Immature natural killer cell (primary cell): ENCODE measurements around the gene NRGN. TPM values are rescaled to one million over a fixed set of nuclear protein-coding genes. Genes with fewer than 3 reads are reported as not detected.
A peak's percentile ranks its signal among the peaks of the same experiment; 100 is the strongest.

ENCODE experiments used
- DNase-seq, 3 donors: peaks; one replicate each; pipeline ENCODE4 v3.0.0; 2022; ENCODE audit warnings: mixed read lengths in 1 of 3
- H3K27ac Mint-ChIP-seq, 6 donors: one replicate each; pipeline ENCODE4 v1.8.0; 2020; ENCODE audit warnings: mixed read lengths in 6 of 6, mild to moderate bottlenecking in 5 of 6, inconsistent platforms in 4 of 6, moderate library complexity in 3 of 6
- H3K27me3 Mint-ChIP-seq, 3 donors: one replicate each; pipeline ENCODE4 v1.8.0; 2020 to 2021; ENCODE audit warnings: low read depth in 3 of 3, mild to moderate bottlenecking in 3 of 3, mixed read lengths in 3 of 3, moderate library complexity in 3 of 3, inconsistent platforms in 1 of 3
- H3K36me3 Mint-ChIP-seq, 3 donors: one replicate each; pipeline ENCODE4 v1.8.0; 2020; ENCODE audit warnings: mixed read lengths in 3 of 3, inconsistent platforms in 2 of 3, mild to moderate bottlenecking in 2 of 3
- H3K4me1 Mint-ChIP-seq, 2 donors: one replicate each; pipeline ENCODE4 v1.8.0; 2020; ENCODE audit warnings: inconsistent platforms in 2 of 2, mild to moderate bottlenecking in 2 of 2, mixed read lengths in 2 of 2, moderate library complexity in 1 of 2
- H3K4me3 Mint-ChIP-seq, 5 donors: one replicate each; pipeline ENCODE4 v1.8.0; 2020; ENCODE audit warnings: mild to moderate bottlenecking in 5 of 5, mixed read lengths in 5 of 5, inconsistent platforms in 3 of 5, moderate library complexity in 3 of 5
- H3K9me3 Mint-ChIP-seq, 6 donors: one replicate each; pipeline ENCODE4 v1.8.0; 2020; ENCODE audit warnings: mild to moderate bottlenecking in 6 of 6, mixed read lengths in 6 of 6, inconsistent platforms in 4 of 6, moderate library complexity in 3 of 6
- polyA plus RNA-seq, 3 donors: library from polyadenylated mRNA; unstranded; fragments of 300-500 nt; fragmentation: Illumina TruSeq; gene quantifications; one replicate each; pipeline ENCODE4 v1.2.3, GENCODE V29; 2021

Gene NRGN
- polyA plus RNA-seq, 3 donors from 2014 or later, result 0.82 to 11.6 (median 3.0) TPM

- Mint-ChIP-seq H3K27ac (no peak overlapping the region), H3K9me3 (no peaks in the 10 kb centered on the region), H3K4me1 (no peaks in the 10 kb centered on the region), H3K36me3 (no peaks in the 10 kb centered on the region), H3K4me3 (no peak overlapping the region), H3K27me3 (peaks cover 7 to 16% (median 12%) of the 10 kb centered on the region in 3 donors)
- no peak for DNase-seq
Measured at GRCh38 chr11:124725719-124726105, 14.0 kb upstream of the NRGN start.

DNA sequence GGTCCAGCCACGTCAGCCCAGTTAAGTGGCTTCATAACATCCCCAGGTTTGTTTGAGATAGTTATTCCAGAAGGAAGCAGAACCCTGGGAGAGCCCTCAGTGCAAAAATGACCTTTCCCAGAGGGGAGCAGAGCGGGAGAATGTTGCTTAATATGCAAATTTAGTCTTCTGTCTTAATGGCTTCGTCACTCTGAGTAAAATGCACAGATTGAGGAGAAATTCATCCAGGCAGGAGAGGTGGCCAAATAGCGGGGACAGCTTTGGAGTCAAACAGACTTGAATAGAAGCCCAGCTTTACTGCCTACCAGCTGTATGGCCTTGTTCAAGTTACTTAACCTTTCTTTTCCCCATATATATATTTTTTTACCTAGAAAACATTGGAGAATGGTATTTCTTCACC lies 12.3 kb upstream of the NRGN start:
- H3K27me3 Mint-ChIP-seq, result peaks cover 7 to 15% (median 9%) of the 10 kb centered on the region in 3 donors

GRCh38 chr11:124728134-124728533 lies 11.6 kb upstream of the NRGN start:
- Mint-ChIP-seq H3K4me3 (no peak overlapping the region), H3K36me3 (no peaks in the 10 kb centered on the region), H3K27ac (no peak overlapping the region), H3K27me3 (peaks cover 4 to 12% (median 9%) of the 10 kb centered on the region in 3 donors), H3K4me1 (no peaks in the 10 kb centered on the region), H3K9me3 (no peaks in the 10 kb centered on the region)
- no peak for DNase-seq

More for the DNA sequence above, 12.3 kb upstream of the NRGN start:
- H3K4me1 Mint-ChIP-seq, result no peaks in the 10 kb centered on the region
- no peak overlapping the region for H3K27ac Mint-ChIP-seq
- no peaks in the 10 kb centered on the region for H3K36me3 Mint-ChIP-seq
- no peaks in the 10 kb centered on the region for H3K9me3 Mint-ChIP-seq
- H3K4me3 Mint-ChIP-seq, result no peak overlapping the region
- no peak for DNase-seq

DNA sequence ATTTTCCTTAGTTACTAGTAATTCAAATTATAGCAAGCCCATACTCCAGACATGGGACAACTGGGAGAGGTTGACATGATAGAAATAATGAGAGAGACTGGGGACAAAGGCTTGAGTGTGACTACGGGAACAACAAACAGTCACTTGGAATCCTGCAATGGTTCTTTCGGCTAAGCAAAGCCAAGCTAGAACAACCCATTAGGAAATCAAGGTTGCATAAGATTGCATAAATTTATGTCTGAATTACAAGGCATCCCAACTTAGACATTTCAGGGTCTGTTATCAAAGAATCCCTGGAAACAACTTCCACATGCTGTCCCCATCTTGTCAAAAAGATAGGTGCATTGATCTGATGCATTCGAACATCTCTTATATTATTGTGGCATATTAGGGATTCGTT lies 10.2 kb upstream of the NRGN start:
- no peak for DNase-seq
- H3K4me1 Mint-ChIP-seq, result no peaks in the 10 kb centered on the region
- no peaks in the 10 kb centered on the region for H3K9me3 Mint-ChIP-seq
- H3K4me3 Mint-ChIP-seq, result no peak overlapping the region
- no peaks in the 10 kb centered on the region for H3K36me3 Mint-ChIP-seq
- peaks cover 2 to 9% (median 7%) of the 10 kb centered on the region in 3 donors for H3K27me3 Mint-ChIP-seq
- no peak overlapping the region for H3K27ac Mint-ChIP-seq

DNA sequence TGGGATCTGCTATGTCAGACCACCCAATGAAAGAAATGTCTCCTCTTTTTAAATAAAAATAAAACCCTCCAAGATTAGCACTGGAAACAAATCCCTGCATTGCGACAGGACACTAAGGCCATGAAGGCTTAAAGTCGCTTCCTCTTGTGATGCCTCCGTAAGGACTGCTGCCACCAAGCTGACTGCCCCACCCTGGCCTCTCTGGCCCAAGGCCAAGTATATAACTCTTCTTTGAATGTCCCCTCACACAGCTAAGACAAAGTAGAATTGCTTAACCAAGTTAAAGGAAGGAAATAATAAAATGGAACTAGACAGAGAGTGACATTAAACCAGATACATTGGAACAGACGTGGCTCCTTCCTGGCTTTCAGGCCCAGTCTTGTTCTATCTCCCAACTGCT lies 7.5 kb upstream of the NRGN start:
- H3K36me3 Mint-ChIP-seq, result no peaks in the 10 kb centered on the region
- no peak for DNase-seq
- no peaks in the 10 kb centered on the region for H3K9me3 Mint-ChIP-seq
- H3K4me3 Mint-ChIP-seq, result no peak overlapping the region
- no peaks in the 10 kb centered on the region for H3K4me1 Mint-ChIP-seq
- H3K27ac Mint-ChIP-seq, result no peak overlapping the region
- peaks cover 3 to 4% (median 3%) of the 10 kb centered on the region in 3 donors for H3K27me3 Mint-ChIP-seq

GRCh38 chr11:124736736-124737135 lies 3.0 kb upstream of the NRGN start:
- H3K27me3 Mint-ChIP-seq, result peaks cover 3 to 15% (median 8%) of the 10 kb centered on the region in 3 donors
- H3K4me3 Mint-ChIP-seq, result no peak overlapping the region
- H3K36me3 Mint-ChIP-seq, result no peaks in the 10 kb centered on the region
- H3K27ac Mint-ChIP-seq, result no peak overlapping the region
- no peaks in the 10 kb centered on the region for H3K9me3 Mint-ChIP-seq
- H3K4me1 Mint-ChIP-seq, result peaks cover 18 to 20% of the 10 kb centered on the region in 2 donors
- DNase-seq, result no peak

DNA sequence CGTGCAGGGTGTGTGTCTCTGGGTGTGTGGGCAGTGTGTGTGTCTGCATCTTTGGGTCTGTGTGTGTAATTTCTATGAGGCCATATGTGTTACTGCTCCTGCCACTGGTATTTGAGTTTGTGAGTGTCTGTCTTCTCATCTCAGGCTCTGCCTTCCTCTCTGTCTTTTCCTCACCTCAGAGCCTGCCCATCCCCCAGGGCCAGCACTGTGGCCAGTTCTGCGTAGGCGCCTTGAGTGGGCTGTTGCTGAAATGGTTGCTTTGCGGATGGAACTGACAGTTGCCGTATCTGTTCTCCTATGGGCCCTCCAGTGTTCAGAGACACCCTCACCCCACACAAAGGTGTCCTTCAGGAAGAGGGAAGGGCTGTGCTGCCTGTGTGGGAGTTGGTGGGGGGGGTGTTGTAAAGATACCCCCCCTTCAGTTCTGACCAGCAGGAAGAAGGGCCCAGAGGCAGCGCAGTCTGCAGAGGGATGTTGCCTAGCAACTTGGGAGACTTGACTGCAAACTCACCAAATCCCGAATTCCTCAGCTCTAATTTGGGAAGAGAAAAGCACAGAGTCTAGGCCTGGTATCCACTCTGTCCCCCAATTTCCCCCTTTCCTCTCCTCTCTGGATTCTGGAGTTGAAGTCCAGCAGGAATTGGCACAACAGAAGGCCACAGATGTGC lies 2.0 kb upstream of the NRGN start:
- H3K27ac Mint-ChIP-seq, result no peak overlapping the region
- no peaks in the 10 kb centered on the region for H3K36me3 Mint-ChIP-seq
- peaks cover 11 to 13% (median 12%) of the 10 kb centered on the region in 3 donors for H3K27me3 Mint-ChIP-seq
- H3K9me3 Mint-ChIP-seq, result no peaks in the 10 kb centered on the region
- no peak for DNase-seq
- H3K4me3 Mint-ChIP-seq, result peak overlapping the region in 1 of 5 donors; percentile 64
- H3K4me1 Mint-ChIP-seq, result peaks cover 18 to 20% of the 10 kb centered on the region in 2 donors

GRCh38 chr11:124738713-124739478 lies 846 bp upstream of the NRGN start:
- H3K36me3 Mint-ChIP-seq, result no peaks in the 10 kb centered on the region
- no peak for DNase-seq
- H3K27me3 Mint-ChIP-seq, result peaks cover 12 to 13% (median 12%) of the 10 kb centered on the region in 3 donors
- peak overlapping the region; percentile 79 to 88 (median 81) for H3K4me3 Mint-ChIP-seq
- peaks cover 18 to 20% of the 10 kb centered on the region in 2 donors for H3K4me1 Mint-ChIP-seq
- peak overlapping the region in 1 of 6 donors; percentile 42 for H3K27ac Mint-ChIP-seq
- H3K9me3 Mint-ChIP-seq, result no peaks in the 10 kb centered on the region

- H3K4me1 Mint-ChIP-seq, result peaks cover 20 to 22% of the 10 kb centered on the region in 2 donors
- H3K9me3 Mint-ChIP-seq, result no peaks in the 10 kb centered on the region
- peaks cover 12 to 13% (median 12%) of the 10 kb centered on the region in 3 donors for H3K27me3 Mint-ChIP-seq
- H3K4me3 Mint-ChIP-seq, result peak overlapping the region; percentile 79 to 88 (median 81)
- peak overlapping the region in 2 of 6 donors; percentile 8 to 49 for H3K27ac Mint-ChIP-seq
- H3K36me3 Mint-ChIP-seq, result no peaks in the 10 kb centered on the region
- peak; percentile 37 to 54 (median 48) for DNase-seq
Measured at GRCh38 chr11:124740277-124740882, 638 bp downstream of the NRGN start.

GRCh38 chr11:124742555-124742954 lies 2.8 kb downstream of the NRGN start:
- no peak overlapping the region for H3K4me3 Mint-ChIP-seq
- H3K27me3 Mint-ChIP-seq, result peaks cover 14 to 18% (median 17%) of the 10 kb centered on the region in 3 donors
- peaks cover 25 to 28% of the 10 kb centered on the region in 2 donors for H3K4me1 Mint-ChIP-seq
- no peaks in the 10 kb centered on the region for H3K36me3 Mint-ChIP-seq
- H3K27ac Mint-ChIP-seq, result no peak overlapping the region
- H3K9me3 Mint-ChIP-seq, result no peaks in the 10 kb centered on the region
- DNase-seq, result no peak

- peaks cover 14 to 19% (median 18%) of the 10 kb centered on the region in 3 donors for H3K27me3 Mint-ChIP-seq
- no peaks in the 10 kb centered on the region for H3K9me3 Mint-ChIP-seq
- no peak for DNase-seq
- H3K36me3 Mint-ChIP-seq, result no peaks in the 10 kb centered on the region
- H3K4me3 Mint-ChIP-seq, result no peak overlapping the region
- H3K4me1 Mint-ChIP-seq, result peaks cover 25 to 28% of the 10 kb centered on the region in 2 donors
- no peak overlapping the region for H3K27ac Mint-ChIP-seq
Measured at GRCh38 chr11:124743050-124743449, 3.3 kb downstream of the NRGN start.

DNA sequence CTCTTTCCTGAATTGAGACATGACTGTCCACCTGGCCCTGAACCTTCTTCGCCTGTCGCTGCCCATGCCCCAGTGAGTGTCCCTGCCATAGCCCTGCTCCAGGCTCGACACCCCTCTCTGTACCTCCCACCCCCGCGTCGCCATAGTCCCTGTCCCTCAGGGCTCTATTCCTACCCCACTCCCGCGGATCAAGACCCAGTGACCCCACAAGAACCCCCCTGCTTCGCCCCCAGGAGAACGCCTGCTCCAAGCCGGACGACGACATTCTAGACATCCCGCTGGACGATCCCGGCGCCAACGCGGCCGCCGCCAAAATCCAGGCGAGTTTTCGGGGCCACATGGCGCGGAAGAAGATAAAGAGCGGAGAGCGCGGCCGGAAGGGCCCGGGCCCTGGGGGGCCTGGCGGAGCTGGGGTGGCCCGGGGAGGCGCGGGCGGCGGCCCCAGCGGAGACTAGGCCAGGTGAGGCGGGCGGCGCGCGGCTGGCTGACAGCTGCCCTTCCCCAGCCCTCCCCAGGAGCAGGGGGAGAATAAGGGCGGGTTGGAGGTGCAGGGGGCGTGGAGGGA lies 5.6 kb downstream of the NRGN start:
- Mint-ChIP-seq H3K4me3 (peak overlapping the region; percentile 54 to 80 (median 69)), H3K9me3 (no peaks in the 10 kb centered on the region), H3K4me1 (peaks cover 13 to 15% of the 10 kb centered on the region in 2 donors), H3K27me3 (peaks cover 14 to 22% (median 15%) of the 10 kb centered on the region in 3 donors), H3K27ac (no peak overlapping the region), H3K36me3 (no peaks in the 10 kb centered on the region)
- no peak for DNase-seq

DNA sequence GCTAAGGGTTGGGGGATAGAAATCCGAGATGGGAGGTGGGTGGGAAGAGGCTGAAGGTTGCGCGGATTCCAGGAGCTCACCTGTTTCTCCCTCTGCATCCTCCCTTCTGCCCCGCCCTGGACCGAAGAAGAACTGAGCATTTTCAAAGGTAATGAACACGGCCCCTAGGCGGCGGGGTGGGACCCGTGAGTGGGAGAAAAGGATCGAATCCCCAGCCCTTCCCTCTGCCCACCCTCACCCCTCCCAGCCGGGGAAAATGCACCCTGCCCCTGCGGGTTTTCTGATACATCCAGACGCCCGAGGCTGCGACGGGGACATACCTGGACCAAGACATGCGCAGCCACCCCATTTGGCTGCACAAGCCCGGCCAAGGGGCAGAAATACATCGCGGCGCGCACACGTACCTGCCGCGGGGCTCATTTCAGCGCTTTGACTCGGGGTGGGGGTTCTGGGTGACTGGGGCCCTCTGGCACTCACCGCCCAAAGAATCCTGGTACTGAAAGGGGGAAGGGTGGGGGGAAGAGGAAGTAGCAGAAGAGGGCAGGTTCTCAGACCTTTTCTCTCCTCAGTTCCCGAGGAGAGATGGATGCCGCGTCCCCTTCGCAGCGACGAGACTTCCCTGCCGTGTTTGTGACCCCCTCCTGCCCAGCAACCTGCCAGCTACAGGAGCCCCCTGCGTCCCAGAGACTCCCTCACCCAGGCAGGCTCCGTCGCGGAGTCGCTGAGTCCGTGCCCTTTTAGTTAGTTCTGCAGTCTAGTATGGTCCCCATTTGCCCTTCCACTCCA lies 6.3 kb downstream of the NRGN start:
- no peaks in the 10 kb centered on the region for H3K9me3 Mint-ChIP-seq
- DNase-seq, result no peak
- no peaks in the 10 kb centered on the region for H3K36me3 Mint-ChIP-seq
- H3K27me3 Mint-ChIP-seq, result peaks cover 10 to 22% (median 13%) of the 10 kb centered on the region in 3 donors
- peaks cover 7 to 9% of the 10 kb centered on the region in 2 donors for H3K4me1 Mint-ChIP-seq
- H3K4me3 Mint-ChIP-seq, result peak overlapping the region; percentile 92 to 99 (median 96)
- H3K27ac Mint-ChIP-seq, result peak overlapping the region; percentile 56 to 93 (median 72)
